SK-N-SH (cell line): ENCODE data around the gene PIP5KL1. TPM values are rescaled to one million over a fixed set of nuclear protein-coding genes. Genes with fewer than 3 reads are reported as not detected.
A peak's percentile ranks its signal among the peaks of the same experiment; 100 is the strongest.

Source experiments
- CTCF ChIA-PET: fragments of 300-600, 350-600 bp; formaldehyde crosslinking; extraction: SDS; loops from one replicate; lab custom pipeline; 2021; lab: Yijun Ruan, JAX
- POLR2A ChIA-PET: fragments of 350-600 bp; sonication (Branson Sonifier 250); formaldehyde crosslinking; extraction: SDS; loops from one replicate; lab custom pipeline; 2020; ENCODE audit warnings: antibody characterized with exemption, inconsistent platforms; lab: Yijun Ruan, JAX
- DNase-seq: peaks from one replicate; pipeline ENCODE4 v3.0.0; 2012
- H2AFZ ChIP-seq: fragments of 200-600 bp; sonication (generic); 2 replicates; pipeline ENCODE4 v1.8.1; 2016; ENCODE audit warnings: antibody characterized with exemption, mild to moderate bottlenecking, low read depth
- H3F3A ChIP-seq: fragments of 200-600 bp; sonication (generic); replicated peaks from 2 replicates; pipeline ENCODE3; 2016; ENCODE audit warnings: antibody characterized with exemption, mild to moderate bottlenecking; ENCODE audit not compliant: insufficient read depth
- H3K27ac ChIP-seq, 2 experiments: fragments of 200-500 bp in 1 of 2; fragments of 200-600 bp in 1 of 2; sonication (Bioruptor generic) in 1 of 2; sonication (generic), shearing (Covaris generic) in 1 of 2; 2 replicates each; pipeline versions ENCODE4 v1.5.1 to v1.6.1; 2014 to 2016; ENCODE audit warnings: low read depth in 2 of 2, inconsistent platforms in 1 of 2, low read length in 1 of 2, mild to moderate bottlenecking in 1 of 2, mixed read lengths in 1 of 2
- H3K27me3 ChIP-seq: fragments of 200-600 bp; sonication (generic), shearing (Covaris generic); 2 replicates; pipeline ENCODE4 v1.6.1; 2016; ENCODE audit warnings: mixed run types; ENCODE audit not compliant: insufficient read depth
- H3K36me3 ChIP-seq, 2 experiments: fragments of 200-500 bp in 1 of 2; fragments of 200-600 bp in 1 of 2; sonication (Bioruptor generic) in 1 of 2; sonication (generic) in 1 of 2; replicated peaks in 1 of 2; 2 replicates each; pipeline versions ENCODE3 to v1.5.1; 2014 to 2016; ENCODE audit warnings: low read length in 1 of 2, mild to moderate bottlenecking in 1 of 2; ENCODE audit not compliant: insufficient read depth in 2 of 2, control insufficient read depth in 1 of 2
- H3K4me1 ChIP-seq, 2 experiments: fragments of 200-500 bp in 1 of 2; fragments of 200-600 bp in 1 of 2; sonication (Bioruptor generic) in 1 of 2; sonication (generic), shearing (Covaris generic) in 1 of 2; 2 replicates each; pipeline versions ENCODE4 v1.5.1 to v1.6.1; 2014 to 2016; ENCODE audit warnings: low read depth in 1 of 2, low read length in 1 of 2, mixed run types in 1 of 2; ENCODE audit not compliant: insufficient read depth in 2 of 2, control insufficient read depth in 1 of 2
- H3K4me2 ChIP-seq: fragments of 200-600 bp; sonication (generic), shearing (Covaris generic); 2 replicates; pipeline ENCODE4 v1.6.1; 2017; ENCODE audit warnings: mixed run types
- H3K4me3 ChIP-seq, 2 experiments: fragments of 200-500 bp in 1 of 2; fragments of 200-600 bp in 1 of 2; sonication (Bioruptor generic) in 1 of 2; sonication (generic), shearing (Covaris generic) in 1 of 2; 2 replicates each; pipeline versions ENCODE4 v1.5.1 to v1.8.1; 2014 to 2016; ENCODE audit warnings: low read depth in 2 of 2, inconsistent platforms in 1 of 2, low read length in 1 of 2, mild to moderate bottlenecking in 1 of 2, mixed read lengths in 1 of 2, moderate library complexity in 1 of 2
- H3K79me2 ChIP-seq: fragments of 200-600 bp; sonication (generic); 2 replicates; pipeline ENCODE4 v1.8.1; 2017; ENCODE audit warnings: mild to moderate bottlenecking; ENCODE audit not compliant: insufficient read depth
- H3K9ac ChIP-seq: fragments of 200-600 bp; sonication (generic); 2 replicates; pipeline ENCODE4 v1.6.1; 2017; ENCODE audit warnings: mixed run types
- H3K9me2 ChIP-seq: fragments of 200-600 bp; sonication (generic); 2 replicates; pipeline ENCODE4 v1.6.1; 2017; ENCODE audit warnings: mixed run types
- H3K9me3 ChIP-seq: fragments of 200-600 bp; sonication (generic); 2 replicates; pipeline ENCODE4 v1.6.1; 2017; ENCODE audit warnings: mixed run types, mild to moderate bottlenecking, moderate library complexity
- H4K20me1 ChIP-seq: fragments of 200-600 bp; sonication (generic); 2 replicates; pipeline ENCODE4 v1.6.1; 2017; ENCODE audit warnings: mild to moderate bottlenecking, mixed run types; ENCODE audit not compliant: insufficient read depth
- CTCF ChIP-seq: fragments of 200-600 bp; sonication (generic); IDR thresholded peaks from 2 replicates; pipeline ENCODE4 v1.6.1; 2017; ENCODE audit warnings: antibody characterized with exemption, mild to moderate bottlenecking, moderate library complexity
- EP300 ChIP-seq, 2 experiments: IDR thresholded peaks; 2 replicates each; pipeline versions ENCODE4 v1.4.0 to v1.6.1; 2012; ENCODE audit warnings: borderline replicate concordance in 1 of 2, low read depth in 1 of 2, low read length in 1 of 2
- FOXJ3 ChIP-seq: sonication (generic); formaldehyde crosslinking; IDR thresholded peaks from 2 replicates; pipeline ENCODE4 v1.5.1; 2020; ENCODE audit warnings: mild to moderate bottlenecking, missing genetic modification reagents
- GABPA ChIP-seq: IDR thresholded peaks from 2 replicates; pipeline ENCODE4 v1.4.0; 2012; ENCODE audit warnings: low read depth, mild to moderate bottlenecking
- MAX ChIP-seq: IDR thresholded peaks from 2 replicates; pipeline ENCODE4 v1.4.0; 2012; ENCODE audit warnings: low read depth
- RAD21 ChIP-seq: IDR thresholded peaks from 2 replicates; pipeline ENCODE4 v1.6.1; 2012; ENCODE audit warnings: mild to moderate bottlenecking, low read length
- whole genome bisulfite sequencing: methylation state at CpG from one replicate; pipeline ENCODE4 v1.1.6; 2017; ENCODE audit warnings: low lambda C conversion rate; 5-methylcytosine and 5-hydroxymethylcytosine counted together
- polyA plus RNA-seq, 3 experiments: library from polyadenylated mRNA; depleted of rRNA; stranded (reverse); fragments of >200 nt; gene quantifications; 2 replicates each; pipeline ENCODE4 v1.2.3, GENCODE V29; 2012

Gene PIP5KL1
- polyA plus RNA-seq, 1 of the 3 experiments (the other 2 are of a cell fraction): 4.0 TPM

DNA sequence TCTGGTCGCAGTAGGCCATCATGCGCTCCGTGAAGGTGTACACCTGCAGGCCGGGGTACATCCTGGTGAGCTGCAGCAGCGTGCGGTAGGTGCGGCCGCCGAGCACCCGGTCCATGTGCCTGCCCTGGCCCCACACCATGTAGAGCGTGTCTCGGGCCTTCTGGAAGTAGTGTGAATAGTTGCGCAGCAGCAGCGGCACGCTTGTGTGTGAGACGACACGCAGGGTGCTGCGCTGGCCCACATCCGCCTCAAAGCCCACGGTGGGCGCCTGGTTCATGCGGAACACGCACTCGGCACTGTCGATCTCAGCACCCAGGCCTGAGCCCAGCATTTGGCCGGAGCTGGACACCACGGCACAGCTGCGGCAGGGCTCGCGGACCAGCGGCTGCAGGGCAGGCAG, 18.3 kb downstream of the PIP5KL1 start:
- peaks cover 0 to 5% of the 10 kb centered on the region in 2 experiments for H3K36me3 ChIP-seq
- H3K27me3 ChIP-seq: no peaks in the 10 kb centered on the region
- no peak overlapping the region for H2AFZ ChIP-seq
- CTCF ChIA-PET: interaction anchor here (1.2 to 1.4 kb wide), 2 partner anchors 177 to 205 kb away, joined by 3 to 6 read pairs; partner anchors contain the start of gene TOR2A
- H3K4me1 ChIP-seq: peaks cover 1 to 20% of the 10 kb centered on the region in 2 experiments; a peak in 3 of 4 replicates
- peaks cover 2% of the 10 kb centered on the region for H3F3A ChIP-seq
- WGBS: 97% methylated on average over 25 of the region's 31 CpGs
- no peaks in the 10 kb centered on the region for H3K9me2 ChIP-seq
- no peaks in the 10 kb centered on the region for H3K9me3 ChIP-seq
- peaks cover 14% of the 10 kb centered on the region for H3K79me2 ChIP-seq
- no peak overlapping the region for H3K4me3 ChIP-seq
- TF ChIP-seq FOXJ3 (no peak), MAX (no peak), GABPA (no peak)
- DNase-seq: no peak
- no peak overlapping the region for H3K4me2 ChIP-seq
- POLR2A ChIA-PET: no interaction called here
- H3K27ac ChIP-seq: no peak overlapping the region
- no peak overlapping the region for H3K9ac ChIP-seq
- H4K20me1 ChIP-seq: no peaks in the 10 kb centered on the region

GRCh38 chr9:127910613-127911205, 19.9 kb downstream of the PIP5KL1 start:
- no peak overlapping the region for H3K9ac ChIP-seq
- 90% methylated on average over 6 of the region's 6 CpGs for WGBS
- DNase-seq: no peak

More at GRCh38 chr9:127910613-127911205, 19.9 kb downstream of the PIP5KL1 start:
- ChIA-PET POLR2A (no interaction called here), CTCF (interaction anchor here (0.6 to 2.1 kb wide), 4 partner anchors 12 to 118 kb away, joined by 3 to 7 read pairs (median 3); no protein-coding TSS in a partner anchor)
- Histone ChIP-seq H3K9me2 (no peaks in the 10 kb centered on the region), H3K27ac (no peak overlapping the region), H3K27me3 (no peaks in the 10 kb centered on the region), H3K36me3 (peaks cover 0 to 5% of the 10 kb centered on the region in 2 experiments), H3F3A (no peaks in the 10 kb centered on the region), H3K9me3 (no peaks in the 10 kb centered on the region), H4K20me1 (no peaks in the 10 kb centered on the region), H3K79me2 (peaks cover 4% of the 10 kb centered on the region; the same call in 1 of the 2 replicates), H3K4me1 (peaks cover 0 to 8% of the 10 kb centered on the region in 2 experiments; a peak in 1 of 4 replicates), H2AFZ (no peak overlapping the region), H3K4me2 (no peak overlapping the region), H3K4me3 (no peak overlapping the region)
- peak; percentile 47; the same call in 1 of the 2 replicates for TF ChIP-seq RAD21
- no peak for TF ChIP-seq EP300 (IDR thresholded peaks at IDR 0.05; ENCODE audit: borderline replicate concordance in 1 of 2, low read depth in 1 of 2, low read length in 1 of 2)
- peak; percentile 17; the same call in 1 of the 2 replicates for TF ChIP-seq CTCF
